H1 (cell line): ENCODE results near the gene PDGFRA. TPM values are rescaled to one million over a fixed set of nuclear protein-coding genes. Genes with fewer than 3 reads are reported as not detected.

Experiments
- CTCF ChIA-PET: fragments of 300-600 bp; sonication (Branson Sonifier 250); formaldehyde crosslinking; loops from one replicate; lab custom pipeline; 2021; ENCODE audit not compliant: partially characterized antibody; lab: Charles Lee
- POLR2A ChIA-PET: fragments of 300-600 bp; sonication (Branson Sonifier 250); formaldehyde crosslinking; loops from one replicate; lab custom pipeline; 2021; ENCODE audit warnings: inconsistent platforms; ENCODE audit not compliant: partially characterized antibody; lab: Charles Lee
- DNase-seq, 2 experiments: peaks; one replicate each; pipeline versions ENCODE4 v3.0.0 to v3.0.0-alpha.2; 2010 to 2022; ENCODE audit warnings: low spot score in 2 of 2, low read depth in 1 of 2, mixed read lengths in 1 of 2
- FAIRE-seq: peaks from 2 replicates; lab custom pipeline; 2011; peaks lifted over from hg19 to GRCh38; lab: Jason Lieb, UNC
- H2AFZ ChIP-seq: 2 replicates; pipeline ENCODE4 v1.8.1; 2012; ENCODE audit warnings: low read length, inconsistent platforms
- H2AK5ac ChIP-seq: 2 replicates; pipeline ENCODE4 v1.6.1; 2013; ENCODE audit warnings: low read depth, low read length
- H2BK120ac ChIP-seq: replicated peaks from 2 replicates; pipeline ENCODE3; 2013; ENCODE audit warnings: low read depth, low read length, inconsistent platforms
- H2BK12ac ChIP-seq: 2 replicates; pipeline ENCODE4 v1.6.1; 2013; ENCODE audit warnings: low read depth, low read length
- H2BK15ac ChIP-seq: 2 replicates; pipeline ENCODE4 v1.6.1; 2013; ENCODE audit warnings: low read length
- H2BK20ac ChIP-seq: 2 replicates; pipeline ENCODE4 v1.6.1; 2013; ENCODE audit warnings: low read length
- H2BK5ac ChIP-seq: 2 replicates; pipeline ENCODE4 v1.6.1; 2013; ENCODE audit warnings: low read depth, low read length
- H3K14ac ChIP-seq: 2 replicates; pipeline ENCODE4 v1.6.1; 2013; ENCODE audit warnings: inconsistent platforms; ENCODE audit not compliant: insufficient read length
- H3K18ac ChIP-seq: 2 replicates; pipeline ENCODE4 v1.6.1; 2013; ENCODE audit warnings: low read length; ENCODE audit errors: extremely low read depth
- H3K23ac ChIP-seq: 2 replicates; pipeline ENCODE4 v1.6.1; 2013; ENCODE audit warnings: inconsistent platforms; ENCODE audit not compliant: insufficient read length
- H3K23me2 ChIP-seq: 2 replicates; pipeline ENCODE4 v1.6.1; 2013; ENCODE audit warnings: low read depth, low read length
- H3K27ac ChIP-seq: 2 replicates; pipeline ENCODE4 v1.6.1; 2011; ENCODE audit warnings: low read depth, low read length, inconsistent platforms
- H3K27me3 ChIP-seq, 4 experiments: replicated peaks in 1 of 4; 1 replicate in 1 of 4; 2 replicates in 3 of 4; pipeline versions ENCODE4 v1.6.1 to v1.8.1; 2011 to 2013; ENCODE audit warnings: low read length in 3 of 4, mild to moderate bottlenecking in 3 of 4, inconsistent platforms in 2 of 4, mixed read lengths in 2 of 4, moderate library complexity in 1 of 4; ENCODE audit not compliant: control insufficient read depth in 3 of 4, insufficient read depth in 3 of 4; ENCODE audit errors: extremely low read depth in 1 of 4
- H3K36me3 ChIP-seq, 4 experiments: 2 replicates each; pipeline versions ENCODE4 v1.6.1 to v1.8.1; 2011 to 2013; ENCODE audit warnings: mild to moderate bottlenecking in 4 of 4, low read length in 3 of 4, moderate library complexity in 2 of 4, control low read depth in 1 of 4, inconsistent platforms in 1 of 4; ENCODE audit not compliant: insufficient read depth in 4 of 4, control insufficient read depth in 2 of 4
- H3K4ac ChIP-seq: replicated peaks from 2 replicates; pipeline ENCODE3; 2013; ENCODE audit warnings: low read length, low read depth, mixed read lengths, inconsistent platforms; ENCODE audit not compliant: insufficient read length
- H3K4me1 ChIP-seq, 4 experiments: replicated peaks in 1 of 4; 1 replicate in 1 of 4; 2 replicates in 3 of 4; pipeline versions ENCODE4 v1.6.1 to v1.8.1; 2011 to 2013; ENCODE audit warnings: low read length in 3 of 4, inconsistent platforms in 2 of 4, mixed read lengths in 1 of 4; ENCODE audit not compliant: insufficient read depth in 4 of 4, control insufficient read depth in 3 of 4
- H3K4me2 ChIP-seq, 2 experiments: 2 replicates each; pipeline versions ENCODE4 v1.6.1 to v1.8.1; 2011 to 2013; ENCODE audit warnings: low read depth in 2 of 2, low read length in 2 of 2, control low read depth in 1 of 2, inconsistent platforms in 1 of 2, mild to moderate bottlenecking in 1 of 2; ENCODE audit not compliant: insufficient read depth in 1 of 2
- H3K4me3 ChIP-seq, 4 experiments: fragments of 200-600, 300-600 bp in 1 of 4; sonication (generic), shearing (Covaris generic), sonication (Bioruptor Twin) in 1 of 4; 2 replicates each; pipeline versions ENCODE4 v1.5.1 to v1.8.1; 2011 to 2016; ENCODE audit warnings: low read length in 4 of 4, low read depth in 3 of 4, control low read depth in 2 of 4, inconsistent platforms in 2 of 4, mild to moderate bottlenecking in 2 of 4, mixed read lengths in 1 of 4, moderate library complexity in 1 of 4; ENCODE audit not compliant: insufficient read depth in 2 of 4; ENCODE audit errors: extremely low read depth in 1 of 4
- H3K56ac ChIP-seq: replicated peaks from 2 replicates; pipeline ENCODE3; 2013; ENCODE audit warnings: low read depth, mild to moderate bottlenecking, mixed read lengths, low read length, inconsistent platforms; ENCODE audit not compliant: insufficient read length
- H3K79me1 ChIP-seq: 2 replicates; pipeline ENCODE4 v1.6.1; 2013; ENCODE audit warnings: low read depth, low read length, control low read depth
- H3K79me2 ChIP-seq, 2 experiments: 2 replicates each; pipeline versions ENCODE4 v1.6.1 to v1.8.1; 2012 to 2013; ENCODE audit warnings: low read length in 2 of 2, mild to moderate bottlenecking in 2 of 2, inconsistent platforms in 1 of 2; ENCODE audit not compliant: insufficient read depth in 2 of 2, control insufficient read depth in 1 of 2
- H3K9ac ChIP-seq, 4 experiments: replicated peaks in 1 of 4; 1 replicate in 1 of 4; 2 replicates in 3 of 4; pipeline versions ENCODE4 v1.6.1 to v1.8.1; 2011 to 2013; ENCODE audit warnings: low read depth in 3 of 4, low read length in 3 of 4, control low read depth in 2 of 4, mild to moderate bottlenecking in 2 of 4, moderate library complexity in 2 of 4, inconsistent platforms in 1 of 4; ENCODE audit errors: extremely low read depth in 1 of 4
- H3K9me3 ChIP-seq, 2 experiments: 2 replicates each; pipeline versions ENCODE4 v1.6.1 to v1.8.1; 2012 to 2013; ENCODE audit warnings: mild to moderate bottlenecking in 2 of 2, moderate library complexity in 2 of 2, control low read depth in 1 of 2, inconsistent platforms in 1 of 2, low read depth in 1 of 2, low read length in 1 of 2, mixed read lengths in 1 of 2; ENCODE audit not compliant: insufficient read depth in 2 of 2
- H4K20me1 ChIP-seq, 2 experiments: replicated peaks in 1 of 2; 2 replicates each; pipeline versions ENCODE3 to v1.8.1; 2011 to 2013; ENCODE audit warnings: inconsistent platforms in 2 of 2, low read length in 2 of 2, mild to moderate bottlenecking in 1 of 2; ENCODE audit not compliant: insufficient read depth in 2 of 2, control insufficient read depth in 1 of 2
- H4K5ac ChIP-seq: 2 replicates; pipeline ENCODE4 v1.6.1; 2013; ENCODE audit warnings: low read length, low read depth, mixed read lengths, inconsistent platforms; ENCODE audit not compliant: insufficient read length
- H4K8ac ChIP-seq: 2 replicates; pipeline ENCODE4 v1.8.0; 2013; ENCODE audit warnings: mild to moderate bottlenecking, moderate library complexity, low read length, inconsistent platforms; ENCODE audit not compliant: insufficient read depth; ENCODE audit errors: extremely low read depth
- H4K91ac ChIP-seq: replicated peaks from 2 replicates; pipeline ENCODE3; 2013; ENCODE audit warnings: low read length, mixed read lengths, inconsistent platforms; ENCODE audit not compliant: insufficient read length
- EZH2 ChIP-seq: fragments of 200-600 bp; sonication (generic); IDR thresholded peaks from 2 replicates; pipeline ENCODE4 v1.7.1; 2012; ENCODE audit warnings: low read depth, mild to moderate bottlenecking, moderate library complexity, low read length, inconsistent platforms; ENCODE audit not compliant: severe bottlenecking
- POLR2AphosphoS5 ChIP-seq: IDR thresholded peaks from 2 replicates; pipeline ENCODE4 v1.6.1; 2011; ENCODE audit warnings: low read depth, low read length
- WGBS, 2 experiments: shearing (Covaris generic) in 1 of 2; methylation state at CpG; one replicate each; pipeline versions ENCODE4 v1.1.6 to v1.1.7; 2013 to 2015; ENCODE audit warnings: low lambda C conversion rate in 2 of 2, mixed read lengths in 2 of 2, inconsistent platforms in 1 of 2, low coverage in 1 of 2, missing lambda C conversion rate in 1 of 2; ENCODE audit not compliant: insufficient replicate concordance in 2 of 2, insufficient coverage in 1 of 2, insufficient read length in 1 of 2; ENCODE audit errors: extremely low coverage in 1 of 2, missing lambda C conversion rate in 1 of 2; 5-methylcytosine and 5-hydroxymethylcytosine counted together
- polyA plus RNA-seq, 7 experiments: library from polyadenylated mRNA; depleted of rRNA in 3 of 7; stranded (reverse) in 5 of 7; unstranded in 2 of 7; fragments of >200 nt in 5 of 7; fragments of 200-250 nt in 2 of 7; gene quantifications; 1 replicate in 5 of 7; 2 replicates in 1 of 7; 4 replicates in 1 of 7; pipeline versions ENCODE4 v1.2.1 to v1.2.3, GENCODE V29; 2011 to 2013; ENCODE audit warnings: missing spikeins in 2 of 7, mixed read lengths in 2 of 7
- total RNA-seq: library from RNA; stranded (reverse); fragmentation: NEBNext Ultra II Directional; extraction: Animal tissue kit (Norgen Biotek cat#: 25700); gene quantifications from 2 replicates; pipeline ENCODE4 v1.2.1, GENCODE V29; 2021

The PDGFRA gene
- total and polyA plus RNA-seq, 2 of the 8 experiments (the other 6 are each of a cell fraction or from before 2014, with no cell fraction given), result 1.4 to 3.4 TPM

DNA sequence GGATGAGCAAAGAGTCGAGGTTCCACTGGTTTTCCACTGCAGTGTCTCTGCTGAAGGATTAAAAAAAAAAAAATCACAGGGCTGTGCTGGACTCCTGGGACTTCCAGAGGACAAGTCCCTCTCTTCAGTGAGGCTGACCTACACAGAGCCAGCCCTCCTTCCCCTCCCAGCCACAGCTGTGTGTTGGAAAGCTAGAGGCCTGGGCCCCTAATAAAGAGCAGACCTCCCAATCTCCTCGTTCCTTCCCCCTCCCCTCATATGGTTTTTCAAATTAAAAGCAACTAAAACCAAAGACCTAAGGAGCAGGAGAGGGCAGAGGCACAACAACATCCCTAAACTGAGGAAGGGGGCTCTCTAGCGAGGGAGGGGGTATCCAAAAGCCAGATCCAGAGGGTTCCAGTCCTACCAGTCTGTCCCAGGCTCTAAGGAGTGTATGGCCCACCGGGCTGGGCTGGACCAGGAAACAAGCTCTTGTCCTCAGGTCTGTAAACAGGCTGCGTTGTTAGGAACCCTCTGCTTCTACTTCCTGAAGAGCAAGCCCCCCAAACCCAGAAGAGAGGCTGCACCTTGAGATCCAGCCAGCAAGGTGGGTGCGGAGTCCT lies 4.0 kb upstream of the PDGFRA start:
- Histone ChIP-seq H3K9ac (no peak overlapping the region; a peak in 1 of 7 replicates), H4K8ac (no peak overlapping the region), H3K14ac (no peak overlapping the region), H2AK5ac (no peak overlapping the region), H2BK15ac (no peak overlapping the region), H2AFZ (no peak overlapping the region), H3K4me1 (peaks cover 0 to 20% (median 9%) of the 10 kb centered on the region in 4 experiments; a peak in 6 of 7 replicates), H3K79me2 (no peaks in the 10 kb centered on the region), H2BK20ac (no peak overlapping the region), H3K4ac (no peak overlapping the region), H4K20me1 (peaks cover 2 to 3% of the 10 kb centered on the region in 2 experiments), H3K56ac (no peak overlapping the region), H4K5ac (no peak overlapping the region), H3K23ac (no peak overlapping the region), H3K4me2 (peak overlapping the region; percentile 67 to 87)
- 18% methylated on average over 6 of the region's 6 CpGs; no CpG with 5 or more reads in 1 of the 2 experiments for WGBS, 2 experiments
- peak in 1 of 2 experiments; percentile 54 for DNase-seq
- no peak for TF ChIP-seq EZH2
- peak; percentile 39; the same call in 1 of the 2 replicates for TF ChIP-seq POLR2AphosphoS5
- TF ChIP-seq, all 59 proteins: peak for 1
- peak overlapping the region; percentile 32 to 85 (median 50); a peak in 6 of 8 replicates for H3K4me3 ChIP-seq
- ChIA-PET POLR2A (interaction anchor here (0.6 kb wide), 1 partner anchor 122 kb away, joined by 3 read pairs; no protein-coding TSS in a partner anchor), CTCF (interaction anchor here (0.6 to 3.7 kb wide), 11 partner anchors 8 to 961 kb away, joined by 3 to 24 read pairs (median 5); no protein-coding TSS in a partner anchor)
- H3K79me1 ChIP-seq, result no peaks in the 10 kb centered on the region
- H2BK12ac ChIP-seq, result no peak overlapping the region
- no peak overlapping the region for H2BK120ac ChIP-seq
- H3K36me3 ChIP-seq, result no peaks in the 10 kb centered on the region
- no peak overlapping the region for H2BK5ac ChIP-seq
- no peak overlapping the region for H3K27ac ChIP-seq
- H3K18ac ChIP-seq, result no peak overlapping the region
- H4K91ac ChIP-seq, result no peak overlapping the region
- H3K27me3 ChIP-seq, result peaks cover 43 to 87% (median 78%) of the 10 kb centered on the region in 4 experiments
- H3K9me3 ChIP-seq, result no peaks in the 10 kb centered on the region
- H3K23me2 ChIP-seq, result peaks cover 30% of the 10 kb centered on the region
- no peak for FAIRE-seq
